HEK293 (cell line): ENCODE data around the gene LEO1.
A peak's percentile ranks its signal among the peaks of the same experiment; 100 is the strongest.

Experiments
- CTCF ChIP-seq: fragments of 450-650 bp; formaldehyde crosslinking; IDR thresholded peaks from 2 replicates; pipeline ENCODE4 v1.5.1; 2016; ENCODE audit warnings: missing biosample characterization, missing genetic modification characterization
- HIC1 ChIP-seq: fragments of 450-650 bp; formaldehyde crosslinking; IDR thresholded peaks from 2 replicates; pipeline ENCODE4 v1.5.1; 2016; ENCODE audit warnings: missing biosample characterization, missing genetic modification characterization
- KLF10 ChIP-seq: fragments of 450-650 bp; IDR thresholded peaks from 2 replicates; pipeline ENCODE4 v1.5.1; 2018; ENCODE audit warnings: missing biosample characterization, mild to moderate bottlenecking, missing genetic modification characterization
- MEIS1 ChIP-seq: sonication (generic); formaldehyde crosslinking; IDR thresholded peaks from 2 replicates; pipeline ENCODE4 v1.8.1; 2022; ENCODE audit warnings: missing genetic modification reagents, mild to moderate bottlenecking, borderline replicate concordance
- PRDM1 ChIP-seq: fragments of 450-650 bp; formaldehyde crosslinking; IDR thresholded peaks from 2 replicates; pipeline ENCODE4; 2016; ENCODE audit warnings: missing biosample characterization, missing genetic modification characterization
- PRDM2 ChIP-seq: fragments of 450-650 bp; formaldehyde crosslinking; IDR thresholded peaks from 2 replicates; pipeline ENCODE4 v1.5.1; 2016; ENCODE audit warnings: missing biosample characterization, missing genetic modification characterization, borderline replicate concordance
- REST ChIP-seq: fragments of 450-650 bp; formaldehyde crosslinking; IDR thresholded peaks from 2 replicates; pipeline ENCODE4 v1.5.1; 2016; ENCODE audit warnings: missing biosample characterization, missing genetic modification characterization
- SALL2 ChIP-seq: fragments of 450-650 bp; formaldehyde crosslinking; IDR thresholded peaks from 2 replicates; pipeline ENCODE4 v1.5.0; 2017; ENCODE audit warnings: missing biosample characterization, mild to moderate bottlenecking, missing genetic modification characterization, borderline replicate concordance
- TRIM28 ChIP-seq: IDR thresholded peaks from 2 replicates; pipeline ENCODE4 v1.6.1; 2011; ENCODE audit warnings: low read length, control low read depth, borderline replicate concordance
- ZBTB17 ChIP-seq: fragments of 450-650 bp; formaldehyde crosslinking; IDR thresholded peaks from 2 replicates; pipeline ENCODE4 v1.5.1; 2016; ENCODE audit warnings: missing biosample characterization, missing genetic modification characterization
- ZFP69B ChIP-seq: fragments of 450-650 bp; formaldehyde crosslinking; IDR thresholded peaks from 2 replicates; pipeline ENCODE4 v1.5.1; 2016; ENCODE audit warnings: missing biosample characterization, missing genetic modification characterization
- ZNF10 ChIP-seq: fragments of 450-650 bp; formaldehyde crosslinking; IDR thresholded peaks from 2 replicates; pipeline ENCODE4 v1.5.1; 2017; ENCODE audit warnings: missing biosample characterization, missing genetic modification characterization
- ZNF133 ChIP-seq: fragments of 450-650 bp; formaldehyde crosslinking; IDR thresholded peaks from 2 replicates; pipeline ENCODE4 v1.5.1; 2016; ENCODE audit warnings: missing biosample characterization, missing genetic modification characterization
- ZNF146 ChIP-seq: fragments of 450-650 bp; formaldehyde crosslinking; IDR thresholded peaks from 2 replicates; pipeline ENCODE4 v1.5.1; 2016; ENCODE audit warnings: missing biosample characterization, missing genetic modification characterization
- ZNF16 ChIP-seq: fragments of 450-650 bp; formaldehyde crosslinking; IDR thresholded peaks from 2 replicates; pipeline ENCODE4 v1.5.1; 2016; ENCODE audit warnings: low read depth, missing biosample characterization, missing genetic modification characterization
- ZNF202 ChIP-seq: fragments of 450-650 bp; formaldehyde crosslinking; IDR thresholded peaks from 2 replicates; pipeline ENCODE4 v1.5.1; 2016; ENCODE audit warnings: missing biosample characterization, missing genetic modification characterization, borderline replicate concordance
- ZNF221 ChIP-seq: fragments of 450-650 bp; formaldehyde crosslinking; IDR thresholded peaks from 2 replicates; pipeline ENCODE4 v1.5.1; 2017; ENCODE audit warnings: missing biosample characterization, missing genetic modification characterization, borderline replicate concordance
- ZNF266 ChIP-seq: fragments of 450-650 bp; formaldehyde crosslinking; IDR thresholded peaks from 2 replicates; pipeline ENCODE4 v1.5.1; 2016; ENCODE audit warnings: missing biosample characterization, missing genetic modification characterization, low read depth
- ZNF324 ChIP-seq: fragments of 450-650 bp; formaldehyde crosslinking; IDR thresholded peaks from 2 replicates; pipeline ENCODE4 v1.5.1; 2016; ENCODE audit warnings: missing biosample characterization, missing genetic modification characterization
- ZNF398 ChIP-seq: fragments of 450-650 bp; formaldehyde crosslinking; IDR thresholded peaks from 2 replicates; pipeline ENCODE4 v1.5.1; 2017; ENCODE audit warnings: missing biosample characterization, missing genetic modification characterization
- ZNF433 ChIP-seq: fragments of 450-650 bp; formaldehyde crosslinking; IDR thresholded peaks from 2 replicates; pipeline ENCODE4 v1.5.1; 2016; ENCODE audit warnings: missing biosample characterization, missing genetic modification characterization, low read depth
- ZNF561 ChIP-seq: fragments of 450-650 bp; IDR thresholded peaks from 2 replicates; pipeline ENCODE4 v1.5.1; 2018; ENCODE audit warnings: missing biosample characterization, missing genetic modification characterization, borderline replicate concordance
- ZNF658 ChIP-seq: fragments of 450-650 bp; formaldehyde crosslinking; IDR thresholded peaks from 2 replicates; pipeline ENCODE4; 2016; ENCODE audit warnings: missing biosample characterization, missing genetic modification characterization
- ZNF707 ChIP-seq: fragments of 450-650 bp; formaldehyde crosslinking; IDR thresholded peaks from 2 replicates; pipeline ENCODE4 v1.5.1; 2016; ENCODE audit warnings: missing biosample characterization, missing genetic modification characterization
- ZSCAN16 ChIP-seq: fragments of 450-650 bp; formaldehyde crosslinking; IDR thresholded peaks from 2 replicates; pipeline ENCODE4 v1.5.1; 2016; ENCODE audit warnings: missing biosample characterization, missing genetic modification characterization

Gene LEO1

GRCh38 chr15:51982013-51982769 is 10.6 kb upstream of the LEO1 start (continued):
- TF ChIP-seq KLF10 (tag by site-specific recombination) = no peak
- no peak for TF ChIP-seq PRDM2 (tag by site-specific recombination)
- TF ChIP-seq ZSCAN16 (tag by site-specific recombination) = no peak
- no peak for TF ChIP-seq ZNF433
- peak; percentile 64 for TF ChIP-seq CTCF (tag by site-specific recombination)
- TF ChIP-seq ZNF16 (tag by site-specific recombination) = no peak
- no peak for TF ChIP-seq ZNF221 (tag by site-specific recombination)
- TF ChIP-seq TRIM28 = peak; percentile 69
- no peak for TF ChIP-seq ZFP69B (tag by site-specific recombination)
- no peak for TF ChIP-seq ZNF10 (tag by site-specific recombination)
- no peak for TF ChIP-seq HIC1
- no peak for TF ChIP-seq ZNF707 (tag by site-specific recombination)
- peak; percentile 49 for TF ChIP-seq PRDM1 (tag by site-specific recombination)
- no peak for TF ChIP-seq ZNF146 (tag by site-specific recombination)
- TF ChIP-seq ZNF658 (tag by site-specific recombination) = no peak
- no peak for TF ChIP-seq REST (tag by site-specific recombination)
- TF ChIP-seq MEIS1 (CRISPR knock-in tag) = no peak
- no peak for TF ChIP-seq ZNF561 (tag by site-specific recombination)
- TF ChIP-seq ZNF266 (tag by site-specific recombination) = no peak
- no peak for TF ChIP-seq ZNF133 (tag by site-specific recombination)
- TF ChIP-seq ZNF324 (tag by site-specific recombination) = no peak
- peak; percentile 7; the same call in 1 of the 2 replicates for TF ChIP-seq ZBTB17 (tag by site-specific recombination)
- no peak for TF ChIP-seq ZNF202 (tag by site-specific recombination)
- TF ChIP-seq ZNF398 (tag by site-specific recombination) = no peak
- TF ChIP-seq SALL2 (tag by site-specific recombination) = no peak
